ENCODE measurements around the gene RRAGC. TPM values are rescaled to one million over a fixed set of nuclear protein-coding genes. Genes with fewer than 3 reads are reported as not detected.

Gene RRAGC, protein sequence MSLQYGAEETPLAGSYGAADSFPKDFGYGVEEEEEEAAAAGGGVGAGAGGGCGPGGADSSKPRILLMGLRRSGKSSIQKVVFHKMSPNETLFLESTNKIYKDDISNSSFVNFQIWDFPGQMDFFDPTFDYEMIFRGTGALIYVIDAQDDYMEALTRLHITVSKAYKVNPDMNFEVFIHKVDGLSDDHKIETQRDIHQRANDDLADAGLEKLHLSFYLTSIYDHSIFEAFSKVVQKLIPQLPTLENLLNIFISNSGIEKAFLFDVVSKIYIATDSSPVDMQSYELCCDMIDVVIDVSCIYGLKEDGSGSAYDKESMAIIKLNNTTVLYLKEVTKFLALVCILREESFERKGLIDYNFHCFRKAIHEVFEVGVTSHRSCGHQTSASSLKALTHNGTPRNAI
- 10 to 100 TPM in 5 of 6 donors, 1 to 10 TPM in 1; 9.0 to 30.8 (median 24.9) TPM for total RNA-seq

GRCh38 chr1:38859561-38860453, at the start of gene RRAGC:
Gene RRAGC, minus strand, starts transcription at chr1:38859772. Its CDS starts 126 bp downstream, at chr1:38859646.
- H3K27ac ChIP-seq: peak within 1 kb of the TSS; percentile 85 to 96 (median 94)
- peaks cover 4 to 21% (median 7%) of the 10 kb centered on the region in 4 donors for H3K36me3 ChIP-seq
- TF ChIP-seq POLR2AphosphoS5 (IDR thresholded peaks at IDR 0.05) (peak; percentile 81 to 87), POLR2A (IDR thresholded peaks at IDR 0.05) (peak in 2 of 4 donors; percentile 52 to 74), EP300 (IDR thresholded peaks at IDR 0.05) (peak in 2 of 4 donors; percentile 50 to 59)
- TF ChIP-seq, protein P1, sequence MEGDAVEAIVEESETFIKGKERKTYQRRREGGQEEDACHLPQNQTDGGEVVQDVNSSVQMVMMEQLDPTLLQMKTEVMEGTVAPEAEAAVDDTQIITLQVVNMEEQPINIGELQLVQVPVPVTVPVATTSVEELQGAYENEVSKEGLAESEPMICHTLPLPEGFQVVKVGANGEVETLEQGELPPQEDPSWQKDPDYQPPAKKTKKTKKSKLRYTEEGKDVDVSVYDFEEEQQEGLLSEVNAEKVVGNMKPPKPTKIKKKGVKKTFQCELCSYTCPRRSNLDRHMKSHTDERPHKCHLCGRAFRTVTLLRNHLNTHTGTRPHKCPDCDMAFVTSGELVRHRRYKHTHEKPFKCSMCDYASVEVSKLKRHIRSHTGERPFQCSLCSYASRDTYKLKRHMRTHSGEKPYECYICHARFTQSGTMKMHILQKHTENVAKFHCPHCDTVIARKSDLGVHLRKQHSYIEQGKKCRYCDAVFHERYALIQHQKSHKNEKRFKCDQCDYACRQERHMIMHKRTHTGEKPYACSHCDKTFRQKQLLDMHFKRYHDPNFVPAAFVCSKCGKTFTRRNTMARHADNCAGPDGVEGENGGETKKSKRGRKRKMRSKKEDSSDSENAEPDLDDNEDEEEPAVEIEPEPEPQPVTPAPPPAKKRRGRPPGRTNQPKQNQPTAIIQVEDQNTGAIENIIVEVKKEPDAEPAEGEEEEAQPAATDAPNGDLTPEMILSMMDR (IDR thresholded peaks at IDR 0.05): peak in 1 of 6 experiments; percentile 27
- H3K4me1 ChIP-seq: peaks cover 27 to 62% (median 36%) of the 10 kb centered on the region in 4 donors
- 0 to 1% methylated on average over 13 to 19 of the region's 70 CpGs for WGBS, 2 donors
- no peaks in the 10 kb centered on the region for H3K9me3 ChIP-seq
- ATAC-seq (ENCODE audit: low FRiP score in 2 of 2) (peak; percentile 99), DNase-seq (peak; percentile 100)
- H3K27me3 ChIP-seq: no peaks in the 10 kb centered on the region
- peak within 1 kb of the TSS; percentile 84 to 95 (median 92) for H3K4me3 ChIP-seq

DNA sequence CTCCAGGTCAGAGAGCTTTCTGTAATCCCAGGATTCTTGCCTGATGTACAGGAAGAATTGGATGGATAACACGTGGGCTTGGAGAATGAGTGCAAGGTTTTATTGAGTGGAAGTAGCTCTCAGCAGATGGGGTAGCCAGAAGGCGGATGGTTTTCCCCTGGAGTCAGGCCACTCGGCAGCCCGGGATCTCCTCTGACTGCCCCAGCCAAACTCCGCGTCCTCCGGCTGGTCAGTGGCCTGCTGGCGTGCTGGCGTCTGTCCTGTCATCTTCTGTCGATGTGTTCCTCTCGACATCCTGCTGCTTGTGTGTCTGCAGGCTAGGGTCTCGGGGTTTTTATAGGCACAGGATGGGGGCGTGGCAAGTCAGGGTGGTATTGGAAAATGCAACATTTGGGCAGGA, 49.2 kb upstream of the RRAGC start:
- no peaks in the 10 kb centered on the region for H3K4me1 ChIP-seq
- TF ChIP-seq, protein P1 (IDR thresholded peaks at IDR 0.05): no peak
- TF ChIP-seq POLR2AphosphoS5 (IDR thresholded peaks at IDR 0.05) (no peak), EP300 (IDR thresholded peaks at IDR 0.05) (no peak), POLR2A (IDR thresholded peaks at IDR 0.05) (no peak)
- WGBS, 2 donors: 84 to 85% methylated on average over 10 to 13 of the region's 13 CpGs

DNA sequence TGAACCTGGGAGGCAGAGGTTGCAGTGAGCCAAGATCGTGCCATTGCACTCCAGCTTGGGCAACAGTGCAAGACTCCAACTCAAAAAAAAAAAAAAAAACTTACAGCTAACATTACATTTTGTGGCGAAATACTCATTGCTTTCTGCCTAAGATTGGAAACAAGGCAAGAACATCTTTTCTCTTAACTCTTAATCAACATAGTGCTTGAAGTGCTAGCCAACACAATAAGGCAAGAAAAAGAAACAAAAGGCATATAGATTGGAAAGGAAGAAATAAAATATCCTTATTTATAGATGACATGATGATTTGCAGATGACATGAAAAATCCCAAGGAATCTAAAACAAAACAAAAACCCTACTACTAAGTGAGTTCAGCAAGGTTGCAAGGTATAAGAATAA, 46.4 kb upstream of the RRAGC start:
- no peak for ATAC-seq (ENCODE audit: low FRiP score in 2 of 2)
- WGBS, 2 donors: 98 to 100% methylated on average over 2 of the region's 2 CpGs
- TF ChIP-seq, protein P1 (IDR thresholded peaks at IDR 0.05): no peak
- TF ChIP-seq EP300 (IDR thresholded peaks at IDR 0.05) (no peak), POLR2AphosphoS5 (IDR thresholded peaks at IDR 0.05) (no peak), POLR2A (IDR thresholded peaks at IDR 0.05) (no peak)

More for the DNA sequence above, 49.2 kb upstream of the RRAGC start:
- H3K36me3 ChIP-seq: no peaks in the 10 kb centered on the region
- DNase-seq: peak in 1 of 2 donors; percentile 41
- H3K27ac ChIP-seq: no peak overlapping the region
- H3K9me3 ChIP-seq: peaks cover 0 to 15% (median 2%) of the 10 kb centered on the region in 4 donors
- no peak overlapping the region for H3K4me3 ChIP-seq
- ATAC-seq (ENCODE audit: low FRiP score in 2 of 2): no peak
- H3K27me3 ChIP-seq: no peaks in the 10 kb centered on the region

GRCh38 chr1:38899560-38899959, 40.0 kb upstream of the RRAGC start:
- no peaks in the 10 kb centered on the region for H3K36me3 ChIP-seq
- no peak overlapping the region for H3K27ac ChIP-seq
- no peaks in the 10 kb centered on the region for H3K9me3 ChIP-seq
- TF ChIP-seq, protein P1 (IDR thresholded peaks at IDR 0.05): no peak
- no peak for TF ChIP-seq POLR2AphosphoS5 (IDR thresholded peaks at IDR 0.05)
- TF ChIP-seq POLR2A (IDR thresholded peaks at IDR 0.05): no peak
- no peak for TF ChIP-seq EP300 (IDR thresholded peaks at IDR 0.05)
- WGBS, 2 donors: 92 to 94% methylated on average over 2 to 4 of the region's 4 CpGs
- H3K27me3 ChIP-seq: no peaks in the 10 kb centered on the region
- no peak overlapping the region for H3K4me3 ChIP-seq
- ATAC-seq (ENCODE audit: low FRiP score in 2 of 2): no peak
- H3K4me1 ChIP-seq: no peaks in the 10 kb centered on the region
- no peak for DNase-seq

More for the DNA sequence above, 46.4 kb upstream of the RRAGC start:
- Histone ChIP-seq H3K27me3 (no peaks in the 10 kb centered on the region), H3K4me3 (no peak overlapping the region), H3K27ac (no peak overlapping the region), H3K4me1 (no peaks in the 10 kb centered on the region), H3K36me3 (no peaks in the 10 kb centered on the region), H3K9me3 (peaks cover 0 to 15% (median 2%) of the 10 kb centered on the region in 4 donors)
- no peak for DNase-seq
